Left kidney (tissue), 2 donors: ENCODE data around the gene CSE1L. TPM values are rescaled to one million over a fixed set of nuclear protein-coding genes. Genes with fewer than 3 reads are reported as not detected.
"Not testable (repeated sequence)": the region's sequence is repeated elsewhere in the genome, so short reads cannot be mapped to it uniquely, and the experiment has no call there.

ENCODE experiments used
- DNase-seq: peaks from one replicate; pipeline ENCODE4 v3.0.0-alpha.2; 2013
- polyA plus RNA-seq: library from polyadenylated mRNA; unstranded; fragments of 120-200 nt; gene quantifications from one replicate; pipeline ENCODE4 v1.2.1, GENCODE V29; 2013; ENCODE audit not compliant: insufficient read length

Gene CSE1L
- polyA plus RNA-seq, 1 donor = 130 TPM

DNA sequence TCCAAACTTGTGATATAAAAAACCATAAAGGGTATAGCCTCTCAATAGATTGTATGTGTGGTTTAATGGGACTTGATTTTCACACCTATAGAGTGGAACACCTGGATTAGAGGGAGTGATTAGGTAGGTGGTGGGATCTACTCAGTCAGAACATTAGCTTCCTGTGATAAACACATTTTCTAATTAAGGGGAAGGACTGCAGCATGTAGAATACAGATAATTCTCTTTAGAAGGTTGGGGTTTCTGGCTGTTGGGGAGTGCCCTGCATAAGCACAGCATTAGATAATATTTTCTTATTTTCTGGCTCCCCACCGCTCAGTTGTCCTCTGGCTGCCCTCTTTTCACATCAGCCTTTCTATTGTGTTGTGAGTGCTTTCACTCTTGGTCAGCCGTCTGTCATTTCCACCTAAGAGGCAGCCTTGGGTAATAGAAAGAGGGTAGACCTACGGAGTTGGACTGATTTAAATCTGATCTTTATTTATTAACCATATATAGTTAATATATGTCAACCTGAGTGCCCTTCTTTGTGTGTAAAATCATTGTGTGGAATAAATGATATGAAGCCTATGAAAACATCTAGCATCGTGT lies 8.0 kb downstream of the CSE1L start:
- no peak for DNase-seq

DNA sequence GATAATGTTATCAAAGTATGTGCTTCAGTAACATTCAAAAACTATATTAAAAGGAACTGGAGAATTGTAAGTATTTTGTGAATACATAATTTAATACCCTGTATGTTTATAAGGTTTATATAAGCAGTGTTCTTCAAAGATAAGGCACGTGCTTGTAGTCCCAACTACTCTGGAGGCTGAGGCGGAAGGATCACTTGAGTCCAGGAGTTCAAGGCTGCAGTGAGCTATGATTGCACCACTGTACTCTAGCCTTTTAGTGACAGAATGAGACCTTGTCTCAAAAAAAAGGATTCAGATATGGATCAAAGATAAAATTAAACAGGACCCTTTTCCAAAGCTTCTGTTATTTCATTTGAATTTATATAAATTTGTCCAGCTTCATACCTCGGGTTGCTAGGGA lies 17.2 kb downstream of the CSE1L start:
- DNase-seq = no peak

- no peak for DNase-seq
These were observed 28.4 kb downstream of the CSE1L start for GRCh38 chr20:49074521-49074920.

- DNase-seq = no peak
These were observed 32.2 kb downstream of the CSE1L start for GRCh38 chr20:49078310-49078709.

- DNase-seq = not testable (repeated sequence)
These were observed 36.2 kb downstream of the CSE1L start for GRCh38 chr20:49082295-49082694.

DNA sequence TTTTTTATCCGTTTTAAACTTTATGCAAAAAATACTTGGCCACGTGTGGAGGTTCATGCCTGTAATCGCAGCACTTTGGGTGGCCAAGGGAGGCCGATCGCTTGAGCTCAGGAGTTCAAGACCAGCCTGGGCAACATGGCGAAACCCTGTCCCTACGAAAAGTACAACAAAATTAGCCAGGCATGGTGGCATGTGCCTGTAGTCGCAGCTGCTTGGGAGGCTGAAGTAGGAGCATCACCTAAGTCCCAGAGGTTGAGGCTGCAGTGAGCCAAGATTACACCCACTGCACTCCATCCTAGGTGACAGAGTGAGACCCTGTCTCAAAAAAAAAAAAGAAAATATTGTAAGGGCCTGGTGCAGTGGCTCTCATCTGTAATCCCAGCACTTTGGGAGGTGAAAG lies 45.0 kb downstream of the CSE1L start:
- no peak for DNase-seq

DNA sequence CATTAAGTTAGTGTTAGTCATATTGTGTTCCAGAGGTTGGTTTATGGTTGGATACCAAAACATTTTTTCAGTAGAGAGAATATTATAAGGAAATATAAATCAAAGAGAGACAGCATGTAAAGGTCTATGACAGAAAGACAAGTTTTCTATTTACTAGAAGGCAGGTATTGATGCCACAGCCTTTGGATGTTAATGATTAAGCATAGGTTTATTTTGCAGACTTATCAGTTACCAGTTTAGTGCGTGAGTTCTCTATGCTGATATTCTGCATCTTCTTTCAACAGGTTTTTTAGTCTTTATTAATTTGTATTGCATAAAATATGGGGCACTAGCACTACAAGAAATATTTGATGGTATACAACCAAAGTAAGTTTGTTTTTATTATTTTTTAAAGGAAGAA lies 45.6 kb downstream of the CSE1L start:
- DNase-seq = no peak

- no peak for DNase-seq
These were observed 50.2 kb downstream of the CSE1L start for GRCh38 chr20:49096203-49096730.

DNA sequence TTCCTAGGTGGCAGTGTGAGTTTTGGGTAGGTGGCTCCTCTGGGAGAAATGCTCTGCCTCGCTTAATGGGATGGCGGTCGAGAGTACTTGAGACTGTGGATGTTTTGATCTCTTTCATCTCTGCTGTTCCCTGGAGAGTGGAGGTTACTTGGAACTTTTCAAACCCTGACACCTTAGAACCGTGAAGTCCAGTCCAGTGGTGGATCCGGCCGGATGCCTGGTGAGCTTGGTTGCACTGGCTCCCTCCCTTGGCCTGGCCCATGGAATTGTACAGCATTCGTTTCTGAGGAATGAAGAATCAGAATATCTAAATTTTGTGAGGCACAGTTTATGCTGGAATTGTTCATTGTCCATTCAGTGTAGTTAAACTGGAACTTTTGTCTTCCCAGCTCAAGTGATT lies 51.0 kb downstream of the CSE1L start:
- DNase-seq = no peak

DNA sequence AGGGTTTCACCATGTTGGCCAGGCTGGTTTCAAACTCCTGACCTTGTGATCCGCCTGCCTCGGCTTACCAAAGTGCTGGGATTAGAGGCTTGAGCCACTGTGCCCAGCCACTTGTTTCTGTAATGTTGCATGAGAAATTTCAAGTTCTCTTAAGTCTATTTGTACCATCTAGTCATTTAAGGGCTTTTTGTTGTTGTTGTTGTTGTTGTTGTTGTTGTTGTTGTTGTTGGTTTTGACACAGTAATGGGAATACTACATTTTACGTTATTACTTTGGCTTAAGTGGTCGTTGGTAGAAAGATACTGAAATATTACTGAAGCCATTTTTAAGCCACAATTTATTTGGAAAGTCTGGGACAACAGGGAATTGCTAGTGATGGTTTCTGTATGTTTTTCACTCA lies 52.0 kb downstream of the CSE1L start:
- no peak for DNase-seq

GRCh38 chr20:49099011-49099410 lies 52.9 kb downstream of the CSE1L start:
- no peak for DNase-seq

DNA sequence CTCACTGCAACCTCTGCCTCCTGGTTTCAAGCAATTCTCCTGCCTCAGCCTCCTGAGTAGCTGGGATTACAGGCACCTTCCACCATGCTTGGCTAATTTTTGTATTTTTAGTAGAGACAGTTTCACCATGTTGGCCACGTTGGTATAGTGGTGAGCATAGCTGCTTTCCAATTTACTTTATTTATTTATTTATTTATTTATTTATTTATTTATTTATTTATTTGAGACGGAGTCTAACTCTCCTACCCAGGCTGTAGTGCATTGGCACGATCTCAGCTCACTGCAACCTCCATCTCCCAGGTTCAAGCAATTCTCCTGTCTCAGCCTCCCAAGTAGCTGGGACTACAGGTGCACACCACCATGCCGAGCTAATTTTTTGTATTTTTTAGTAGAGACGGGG lies 54.2 kb downstream of the CSE1L start:
- not testable (repeated sequence) for DNase-seq

- no peak for DNase-seq
These were observed 54.9 kb downstream of the CSE1L start for GRCh38 chr20:49100972-49101371.

- no peak for DNase-seq
These were observed 56.9 kb downstream of the CSE1L start for GRCh38 chr20:49103019-49103418.

- DNase-seq = no peak
These were observed 57.7 kb downstream of the CSE1L start for GRCh38 chr20:49103647-49104364.

- no peak for DNase-seq
These were observed 58.2 kb downstream of the CSE1L start for GRCh38 chr20:49104365-49104648.

GRCh38 chr20:49104979-49105547 lies 59.0 kb downstream of the CSE1L start:
- DNase-seq = not testable (repeated sequence)

- no peak for DNase-seq
These were observed 60.2 kb downstream of the CSE1L start for GRCh38 chr20:49106328-49106727.

DNA sequence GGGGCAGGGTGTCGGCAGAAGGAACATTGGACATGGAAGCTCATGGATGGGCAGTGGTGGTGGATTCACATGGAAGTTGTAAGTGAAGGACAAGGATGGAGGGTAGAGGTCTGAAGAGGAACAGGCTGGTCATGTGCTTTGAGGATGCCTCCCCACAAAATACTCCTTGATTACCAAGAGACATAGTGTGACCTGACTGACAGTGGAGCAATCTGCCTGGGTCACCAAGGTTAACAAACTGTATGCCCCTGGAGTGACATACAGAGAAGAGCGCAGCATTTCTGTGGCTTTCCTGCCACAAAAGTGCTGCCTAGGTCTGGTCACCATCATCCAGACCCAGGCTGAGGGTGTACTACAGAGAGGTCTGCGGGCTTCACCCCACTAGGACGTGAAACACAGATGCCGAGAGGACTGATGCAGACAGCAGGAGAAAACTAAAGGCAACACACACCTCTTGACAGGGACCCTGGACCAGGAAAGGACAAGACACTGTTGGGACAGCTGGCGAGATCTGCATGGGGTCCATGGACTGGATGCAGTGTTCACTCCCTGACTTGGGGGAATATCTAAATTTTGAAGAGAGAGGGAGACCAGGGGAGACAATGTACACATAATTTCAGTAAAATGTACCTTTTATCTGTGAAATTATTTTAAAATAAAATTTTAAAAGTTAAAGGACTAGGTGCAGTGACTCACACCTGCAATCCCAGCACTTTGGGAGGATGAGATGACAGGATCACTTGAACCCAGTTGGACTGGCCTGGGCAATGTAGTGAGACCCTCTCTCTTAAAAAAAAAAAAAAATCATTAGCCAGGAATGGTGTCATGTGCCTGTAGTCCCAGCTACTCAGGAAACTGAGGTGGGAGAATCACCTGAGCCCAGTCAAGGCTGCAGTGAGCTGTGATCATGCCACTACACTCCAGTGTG lies 64.9 kb downstream of the CSE1L start:
- no peak for DNase-seq

DNA sequence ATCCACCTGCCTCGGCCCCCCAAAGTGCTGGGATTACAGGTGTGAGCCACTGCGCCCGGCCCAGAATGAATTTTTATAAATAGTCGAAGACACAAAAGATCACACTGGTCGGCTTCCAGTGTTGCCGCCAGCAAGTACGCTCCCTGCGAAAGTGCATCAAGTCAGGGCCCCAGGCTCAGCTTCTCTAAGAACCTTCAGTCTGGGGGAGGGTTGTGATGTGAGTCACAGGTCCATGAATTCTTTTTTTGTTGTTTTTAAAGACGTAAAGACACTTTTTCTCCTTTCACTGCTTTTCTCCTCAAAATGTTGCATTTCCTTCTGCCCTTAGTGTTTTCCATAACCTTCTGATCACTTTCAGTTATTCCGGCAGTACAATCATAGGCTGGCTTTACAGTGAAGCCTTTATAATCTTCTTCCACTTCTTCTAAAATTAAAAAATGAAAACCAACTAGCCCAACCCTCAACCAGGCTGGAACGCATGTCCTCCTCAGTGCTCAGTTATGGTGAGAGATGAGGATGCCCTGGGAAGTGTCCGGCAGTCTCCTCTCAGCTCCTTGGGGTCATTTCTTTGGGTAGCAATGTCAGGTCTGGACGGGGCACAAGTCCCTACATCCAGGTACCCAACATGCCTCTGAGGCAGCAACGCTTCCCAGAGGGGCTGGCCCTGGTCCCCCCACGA lies 66.6 kb downstream of the CSE1L start:
- no peak for DNase-seq

GRCh38 chr20:49115564-49115963 lies 69.5 kb downstream of the CSE1L start:
- DNase-seq = no peak

DNA sequence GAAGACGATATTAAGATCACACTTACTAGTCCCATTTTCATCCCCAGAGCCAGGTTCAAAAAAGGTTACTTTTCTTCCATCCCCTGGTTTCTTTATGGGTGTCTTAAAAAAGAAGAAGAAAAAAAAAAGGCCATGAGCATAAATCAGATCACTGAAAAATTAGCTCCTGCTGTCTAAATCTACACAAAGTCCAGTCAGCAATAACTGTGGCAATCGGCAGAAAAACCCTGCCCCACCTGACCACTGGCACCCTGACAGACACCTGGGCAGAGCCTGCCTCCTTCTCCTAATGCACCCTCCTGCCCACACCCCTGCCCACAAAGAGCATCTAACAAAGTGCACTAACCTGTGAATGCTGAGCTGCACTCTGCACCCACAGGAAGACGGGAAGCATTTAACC lies 72.2 kb downstream of the CSE1L start:
- no peak for DNase-seq
